B cell (primary cell): ENCODE data around the gene ATP6V1G2. TPM values are rescaled to one million over a fixed set of nuclear protein-coding genes. Genes with fewer than 3 reads are reported as not detected.

ENCODE experiments used
- ATAC-seq: fragments of 200-7000 bp; cut with Tn5 transposase; one replicate; pipeline ENCODE4 v1.10.0; 2021; ENCODE audit warnings: low read depth, mild to moderate bottlenecking, moderate number of reproducible peaks, moderate library complexity
- CTCF ChIA-PET: fragments of 350-600 bp; sonication (Branson Sonifier 250); formaldehyde crosslinking; loops from one replicate; lab custom pipeline; 2021; ENCODE audit warnings: antibody characterized with exemption, inconsistent platforms; lab: Charles Lee
- POLR2A ChIA-PET: fragments of 350-600 bp; sonication (Branson Sonifier 250); formaldehyde crosslinking; loops from one replicate; lab custom pipeline; 2021; ENCODE audit warnings: antibody characterized with exemption; lab: Charles Lee
- DNase-seq: peaks from one replicate; pipeline ENCODE4 v3.0.0; 2013
- H2AFZ ChIP-seq: 2 replicates; pipeline ENCODE4 v1.6.1; 2012; ENCODE audit warnings: mild to moderate bottlenecking, low read depth, low read length; ENCODE audit not compliant: insufficient read depth, poor library complexity, severe bottlenecking
- H3K27ac ChIP-seq, 2 donors: 1 replicate in 1 of 2; 2 replicates in 1 of 2; pipeline ENCODE4 v1.5.1; 2012 to 2013; ENCODE audit warnings: low read length in 2 of 2, mild to moderate bottlenecking in 2 of 2, moderate library complexity in 1 of 2
- H3K27me3 ChIP-seq, 4 experiments: fragments of 200-600 bp in 1 of 4; sonication (generic) in 1 of 4; replicated peaks in 1 of 4; 1 replicate in 2 of 4; 2 replicates in 2 of 4; pipeline versions ENCODE4 v1.6.1 to v1.7.0; 2013 to 2016; ENCODE audit warnings: low read length in 3 of 4, mild to moderate bottlenecking in 2 of 4, mixed read lengths in 1 of 4, moderate library complexity in 1 of 4; ENCODE audit not compliant: insufficient read depth in 4 of 4, control insufficient read depth in 3 of 4; ENCODE audit errors: control extremely low read depth in 1 of 4
- H3K36me3 ChIP-seq, 2 experiments: replicated peaks in 1 of 2; 1 replicate in 1 of 2; 2 replicates in 1 of 2; pipeline versions ENCODE4 v1.6.1 to v1.7.1; 2013; ENCODE audit warnings: low read length in 1 of 2; ENCODE audit not compliant: insufficient read depth in 2 of 2, control insufficient read depth in 1 of 2; ENCODE audit errors: control extremely low read depth in 1 of 2, extremely low read depth in 1 of 2
- H3K4me1 ChIP-seq, 2 donors: fragments of 200-600 bp in 1 of 2; sonication (generic) in 1 of 2; 1 replicate in 1 of 2; 2 replicates in 1 of 2; pipeline versions ENCODE4 v1.5.1 to v1.6.1; 2013 to 2017; ENCODE audit warnings: low read length in 2 of 2; ENCODE audit not compliant: control insufficient read depth in 2 of 2, insufficient read depth in 2 of 2
- H3K4me2 ChIP-seq: replicated peaks from 2 replicates; pipeline ENCODE3; 2012; ENCODE audit warnings: mild to moderate bottlenecking, low read depth, low read length; ENCODE audit not compliant: poor library complexity, severe bottlenecking
- H3K4me3 ChIP-seq, 5 experiments: fragments of 200-600 bp in 1 of 5; sonication (generic) in 1 of 5; 1 replicate in 3 of 5; 2 replicates in 2 of 5; pipeline versions ENCODE4 v1.5.1 to v1.7.0; 2011 to 2016; ENCODE audit warnings: low read length in 4 of 5, mild to moderate bottlenecking in 4 of 5, low read depth in 2 of 5, control low read depth in 1 of 5, moderate library complexity in 1 of 5; ENCODE audit not compliant: insufficient read depth in 1 of 5; ENCODE audit errors: control extremely low read depth in 1 of 5, extremely low read depth in 1 of 5
- H3K79me2 ChIP-seq: fragments of 200-600 bp; sonication (generic); one replicate; pipeline ENCODE4 v1.6.0; 2016; ENCODE audit warnings: low read length; ENCODE audit not compliant: control insufficient read depth, insufficient read depth
- H3K9ac ChIP-seq: fragments of 200-600 bp; sonication (generic); 2 replicates; pipeline ENCODE4 v1.6.1; 2017; ENCODE audit warnings: mild to moderate bottlenecking, low read length, moderate library complexity
- H3K9me3 ChIP-seq, 3 donors: one replicate each; pipeline versions ENCODE4 v1.6.1 to v1.7.1; 2013; ENCODE audit warnings: low read length in 2 of 3; ENCODE audit not compliant: control insufficient read depth in 2 of 3, insufficient read depth in 1 of 3; ENCODE audit errors: control extremely low read depth in 1 of 3
- H4K20me1 ChIP-seq: 2 replicates; pipeline ENCODE4 v1.6.0; 2012; ENCODE audit warnings: mild to moderate bottlenecking, low read length; ENCODE audit not compliant: insufficient read depth, control insufficient read depth, poor library complexity, severe bottlenecking
- H3K27ac Mint-ChIP-seq: one replicate; pipeline ENCODE4 v1.8.0; 2021; ENCODE audit warnings: mixed read lengths
- H3K27me3 Mint-ChIP-seq: one replicate; pipeline ENCODE4 v1.8.0; 2021; ENCODE audit warnings: mixed read lengths
- H3K4me1 Mint-ChIP-seq: one replicate; pipeline ENCODE4 v1.8.0; 2021; ENCODE audit warnings: mixed read lengths
- H3K4me3 Mint-ChIP-seq: one replicate; pipeline ENCODE4 v1.8.0; 2021; ENCODE audit warnings: mixed read lengths
- H3K9me3 Mint-ChIP-seq: one replicate; pipeline ENCODE4 v1.8.0; 2022; ENCODE audit warnings: mixed read lengths; ENCODE audit not compliant: insufficient read depth
- EZH2 ChIP-seq: IDR thresholded peaks from 2 replicates; pipeline ENCODE4 v1.6.1; 2012; ENCODE audit warnings: borderline replicate concordance, low read depth, mild to moderate bottlenecking, moderate library complexity, low read length; ENCODE audit not compliant: insufficient read depth, poor library complexity, severe bottlenecking
- WGBS: methylation state at CpG from one replicate; pipeline ENCODE4 v1.1.5; 2013; ENCODE audit warnings: missing lambda C conversion rate; ENCODE audit not compliant: insufficient coverage; 5-methylcytosine and 5-hydroxymethylcytosine counted together
- intact Hi-C: fragments of 100-400 bp; cut with micrococcal nuclease; formaldehyde crosslinking; loops from one replicate; pipeline ENCODE4 v1.10.0; 2022
- polyA plus RNA-seq: library from polyadenylated mRNA; depleted of rRNA; stranded (reverse); fragments of >200 nt; gene quantifications from 2 replicates; pipeline ENCODE4 v1.2.3, GENCODE V29; 2012
- total RNA-seq, 2 donors: library from RNA; stranded (reverse); fragments of 120-200 nt in 1 of 2; gene quantifications; 1 replicate in 1 of 2; 2 replicates in 1 of 2; pipeline versions ENCODE4 v1.2.3 to v1.2.4, GENCODE V29; 2013 to 2022
- TF ChIP-seq, protein P1 (sequence below): fragments of 200-600 bp; IDR thresholded peaks from one replicate; pipeline ENCODE4 v1.8.0; 2022; ENCODE audit warnings: antibody characterized with exemption, mild to moderate bottlenecking

The ATP6V1G2 gene
- total and polyA plus RNA-seq, 2 donors (not counting 1 experiment from before 2014, with no cell fraction given): 3.3 to 4.5 TPM

DNA sequence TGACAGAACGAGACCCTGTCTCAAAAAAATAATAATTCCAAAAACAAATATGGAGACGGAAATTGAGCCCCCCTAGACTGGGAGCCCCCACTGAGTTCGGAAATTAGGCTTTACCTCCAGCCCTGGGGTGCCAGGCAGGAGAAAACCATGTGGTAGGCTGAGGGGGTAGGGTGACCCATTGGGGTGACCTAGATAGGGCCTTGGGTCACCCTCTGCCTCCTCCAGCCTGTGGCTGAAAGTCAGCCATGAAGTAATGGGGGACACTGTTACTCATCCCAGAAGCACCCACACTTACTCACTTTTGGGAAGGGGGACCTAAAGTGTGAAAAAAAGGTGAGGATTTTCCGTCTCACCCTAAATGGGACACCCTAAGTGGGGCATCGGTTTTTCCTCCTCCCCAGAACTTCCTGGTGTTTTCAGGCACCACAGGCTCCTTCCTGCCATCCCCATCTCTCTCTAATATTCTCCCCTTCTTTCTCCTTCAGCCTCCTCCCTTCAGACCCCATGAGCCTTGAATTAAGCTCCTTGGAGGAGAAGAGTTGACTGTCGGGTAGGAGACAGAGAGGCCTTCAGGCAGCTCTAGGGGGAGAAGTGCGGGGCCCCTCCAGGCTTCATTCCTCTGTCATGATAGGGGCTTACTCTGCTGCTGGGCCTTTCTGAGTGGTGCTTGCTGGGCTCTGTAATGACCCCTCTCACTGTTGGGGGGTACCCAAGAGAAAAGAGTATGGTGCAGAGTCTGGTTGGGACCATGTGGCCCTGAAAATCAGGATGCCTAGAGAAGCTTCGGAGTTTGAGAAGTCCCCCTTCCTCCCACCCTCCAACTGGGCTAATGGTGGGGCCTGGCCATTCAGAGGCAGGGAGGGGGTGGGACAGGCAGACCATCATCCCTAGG, 33.4 kb upstream of the ATP6V1G2 start:
- Histone ChIP-seq H3K9me3 (no peaks in the 10 kb centered on the region), H3K4me2 (peak overlapping the region; percentile 88), H3K27ac (peak overlapping the region; percentile 95 to 97), H4K20me1 (peaks cover 33% of the 10 kb centered on the region), H3K36me3 (peaks cover 2 to 39% of the 10 kb centered on the region in 2 experiments), H3K27me3 (no peaks in the 10 kb centered on the region), H3K4me3 (peak overlapping the region; percentile 51 to 100 (median 85)), H2AFZ (no peak overlapping the region), H3K79me2 (peaks cover 85% of the 10 kb centered on the region), H3K4me1 (peaks cover 65 to 83% of the 10 kb centered on the region in 2 donors), H3K9ac (peak overlapping the region; percentile 97)
- intact Hi-C loops: loop anchor here (1.0 to 2.0 kb wide), 2 partner anchors 21 to 28 kb away; no protein-coding TSS in a partner anchor
- H3K4me3 Mint-ChIP-seq: peak overlapping the region; percentile 98
- no peaks in the 10 kb centered on the region for H3K9me3 Mint-ChIP-seq
- WGBS: 81% methylated on average over 4 of the region's 8 CpGs
- ChIA-PET POLR2A (interaction anchor here (0.6 to 42.6 kb wide), 8 partner anchors 5 to 933 kb away, joined by 3 to 1450 read pairs (median 7); partner anchors contain the start of genes ATP6V1G2, DDX39B, LST1 and LTA), CTCF (interaction anchor here (0.8 to 35.3 kb wide), 8 partner anchors 16 to 253 kb away, joined by 3 to 2241 read pairs (median 6); partner anchors contain the start of genes ATP6V1G2, DDX39B, LST1 and LTA)
- peak overlapping the region; percentile 99 for H3K27ac Mint-ChIP-seq
- DNase-seq (no peak), ATAC-seq (no peak)
- H3K27me3 Mint-ChIP-seq: no peaks in the 10 kb centered on the region
- no peak for TF ChIP-seq EZH2
- TF ChIP-seq, protein P1, sequence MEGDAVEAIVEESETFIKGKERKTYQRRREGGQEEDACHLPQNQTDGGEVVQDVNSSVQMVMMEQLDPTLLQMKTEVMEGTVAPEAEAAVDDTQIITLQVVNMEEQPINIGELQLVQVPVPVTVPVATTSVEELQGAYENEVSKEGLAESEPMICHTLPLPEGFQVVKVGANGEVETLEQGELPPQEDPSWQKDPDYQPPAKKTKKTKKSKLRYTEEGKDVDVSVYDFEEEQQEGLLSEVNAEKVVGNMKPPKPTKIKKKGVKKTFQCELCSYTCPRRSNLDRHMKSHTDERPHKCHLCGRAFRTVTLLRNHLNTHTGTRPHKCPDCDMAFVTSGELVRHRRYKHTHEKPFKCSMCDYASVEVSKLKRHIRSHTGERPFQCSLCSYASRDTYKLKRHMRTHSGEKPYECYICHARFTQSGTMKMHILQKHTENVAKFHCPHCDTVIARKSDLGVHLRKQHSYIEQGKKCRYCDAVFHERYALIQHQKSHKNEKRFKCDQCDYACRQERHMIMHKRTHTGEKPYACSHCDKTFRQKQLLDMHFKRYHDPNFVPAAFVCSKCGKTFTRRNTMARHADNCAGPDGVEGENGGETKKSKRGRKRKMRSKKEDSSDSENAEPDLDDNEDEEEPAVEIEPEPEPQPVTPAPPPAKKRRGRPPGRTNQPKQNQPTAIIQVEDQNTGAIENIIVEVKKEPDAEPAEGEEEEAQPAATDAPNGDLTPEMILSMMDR: no peak
- peaks cover 83% of the 10 kb centered on the region for H3K4me1 Mint-ChIP-seq
